Glomerular visceral epithelial cell (primary cell): ENCODE measurements around the gene NEGR1.
"Not testable (repeated sequence)": the region's sequence is repeated elsewhere in the genome, so short reads cannot be mapped to it uniquely, and the experiment has no call there.

ENCODE experiments used
- DNase-seq: peaks from one replicate; pipeline ENCODE4 v3.0.0-alpha.2; 2016; ENCODE audit errors: extremely low spot score

NEGR1 gene

GRCh38 chr1:71940261-71940660 is 342.1 kb downstream of the NEGR1 start:
- DNase-seq = no peak

DNA sequence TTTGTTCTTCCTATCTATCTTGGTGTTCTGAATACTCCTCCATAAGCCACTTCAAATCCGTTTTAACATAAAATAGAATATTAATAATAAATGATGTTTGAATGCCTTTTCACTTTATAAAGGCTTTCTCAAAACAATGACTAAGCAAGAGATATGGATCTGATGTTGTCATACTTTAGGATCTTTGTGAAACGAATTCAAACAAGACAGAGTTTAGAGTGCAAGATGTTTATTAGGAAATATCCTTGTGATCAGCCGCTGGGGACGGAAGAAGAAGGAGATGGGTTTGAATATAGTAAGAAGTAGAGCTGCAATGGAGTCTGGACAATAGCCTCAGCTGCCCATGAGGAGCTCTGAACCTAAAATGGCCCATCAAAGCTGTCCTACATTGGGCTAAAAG is 351.8 kb downstream of the NEGR1 start:
- no peak for DNase-seq

DNA sequence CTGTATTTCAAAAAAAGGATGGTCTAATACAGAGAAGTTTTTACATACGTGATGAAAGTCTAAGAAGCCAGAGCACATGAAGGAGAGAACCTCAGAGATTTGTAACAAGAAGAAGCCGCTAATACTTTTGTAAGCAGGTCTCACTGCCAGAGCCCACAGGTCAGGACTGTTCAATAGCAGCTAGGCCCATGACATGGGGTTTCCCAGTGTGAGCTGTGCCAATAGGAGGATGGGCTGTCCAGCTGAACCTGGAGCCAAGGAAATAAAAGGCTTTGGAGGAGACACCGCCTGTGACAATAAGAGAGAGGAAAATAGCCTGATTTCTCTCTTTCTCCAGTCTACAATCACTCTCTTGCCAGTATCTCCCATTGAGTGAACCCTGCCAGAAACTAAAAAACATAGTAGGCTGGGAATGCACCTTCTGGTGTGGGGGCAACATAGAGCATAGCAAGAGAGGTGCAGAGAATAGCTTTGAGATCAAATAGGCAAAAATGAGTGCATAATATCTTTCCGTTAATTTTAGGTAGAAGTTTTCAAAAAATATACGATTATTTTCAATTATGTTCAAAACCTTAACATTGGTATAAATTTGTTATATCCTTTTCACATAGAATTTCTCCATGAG is 360.3 kb downstream of the NEGR1 start:
- no peak for DNase-seq

GRCh38 chr1:71921204-71921603 is 361.1 kb downstream of the NEGR1 start:
- DNase-seq = no peak

GRCh38 chr1:71920556-71920955 is 361.8 kb downstream of the NEGR1 start:
- DNase-seq = no peak

DNA sequence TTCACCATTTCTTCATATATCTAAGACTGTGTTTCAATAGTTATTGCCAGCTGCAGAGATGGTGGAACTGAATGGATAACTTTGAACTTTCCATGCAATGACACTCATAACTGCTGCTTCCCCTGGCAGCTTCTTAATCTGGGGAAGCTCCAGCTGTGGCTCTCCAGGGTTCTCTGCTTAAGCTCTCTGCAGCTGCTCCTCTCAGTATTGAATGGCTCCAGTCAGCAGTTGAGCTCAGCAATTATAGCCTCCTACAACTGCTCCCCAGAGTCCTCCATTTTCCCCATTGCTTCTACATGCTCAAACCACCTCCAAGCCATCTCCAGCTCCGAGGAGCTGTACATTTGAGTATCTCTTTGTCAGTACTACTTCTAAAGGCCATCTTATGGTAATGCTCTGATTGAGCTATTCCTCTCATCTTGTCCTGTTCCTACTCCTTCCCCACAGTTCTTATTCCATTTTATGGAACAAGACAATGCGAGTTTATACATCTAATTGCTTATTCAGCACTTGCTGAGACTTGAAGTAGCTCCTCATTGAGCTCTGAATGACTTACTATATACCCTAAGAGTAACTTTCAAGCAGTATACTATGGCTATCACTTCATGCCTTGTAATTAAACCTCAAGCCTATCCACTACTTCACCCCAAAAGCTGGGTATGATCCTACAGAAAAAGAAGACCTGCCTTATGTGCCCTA is 362.4 kb downstream of the NEGR1 start:
- DNase-seq = no peak

GRCh38 chr1:71918630-71919029 is 363.7 kb downstream of the NEGR1 start:
- DNase-seq = no peak

- DNase-seq = peak; percentile 16
Observed at GRCh38 chr1:71916894-71917293, 365.4 kb downstream of the NEGR1 start.

DNA sequence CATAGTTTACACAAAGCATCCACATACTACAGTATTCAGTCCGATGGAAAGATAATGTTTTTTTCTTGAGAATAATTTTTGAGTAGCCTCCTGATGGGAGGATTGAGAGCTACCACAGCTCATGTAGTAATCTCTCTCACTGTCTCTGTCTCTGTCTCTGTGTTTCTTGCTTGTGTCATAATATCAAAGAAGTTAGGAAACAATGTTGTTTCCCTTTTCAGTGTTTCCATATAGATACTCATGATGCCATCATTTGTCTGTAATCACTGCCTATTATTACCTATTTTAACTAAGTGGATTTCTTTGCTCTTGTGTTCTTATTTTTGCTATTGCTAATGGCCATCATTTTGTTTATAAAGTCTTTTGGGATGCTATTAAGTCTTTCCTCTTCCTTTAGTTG is 367.7 kb downstream of the NEGR1 start:
- no peak for DNase-seq

GRCh38 chr1:71908871-71909390 is 373.4 kb downstream of the NEGR1 start:
- DNase-seq = no peak

DNA sequence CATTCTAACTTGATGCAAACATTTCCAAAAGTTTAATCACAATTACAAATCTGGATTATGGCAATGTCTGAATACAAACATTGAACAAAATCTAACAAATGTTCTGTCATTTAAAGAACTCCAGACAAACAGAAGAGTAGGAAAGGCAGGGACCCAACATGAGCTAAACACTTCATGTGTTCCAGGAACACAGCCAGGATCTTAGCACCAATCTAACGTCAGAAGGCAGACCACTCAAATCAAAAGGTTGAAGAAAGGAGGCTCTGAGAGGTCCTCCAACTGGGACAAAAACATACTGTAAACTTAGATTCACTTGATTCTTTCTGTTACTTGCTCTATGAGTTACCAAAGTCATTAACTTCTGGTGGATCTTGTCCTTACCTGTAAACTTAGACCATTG is 374.0 kb downstream of the NEGR1 start:
- DNase-seq = no peak

DNA sequence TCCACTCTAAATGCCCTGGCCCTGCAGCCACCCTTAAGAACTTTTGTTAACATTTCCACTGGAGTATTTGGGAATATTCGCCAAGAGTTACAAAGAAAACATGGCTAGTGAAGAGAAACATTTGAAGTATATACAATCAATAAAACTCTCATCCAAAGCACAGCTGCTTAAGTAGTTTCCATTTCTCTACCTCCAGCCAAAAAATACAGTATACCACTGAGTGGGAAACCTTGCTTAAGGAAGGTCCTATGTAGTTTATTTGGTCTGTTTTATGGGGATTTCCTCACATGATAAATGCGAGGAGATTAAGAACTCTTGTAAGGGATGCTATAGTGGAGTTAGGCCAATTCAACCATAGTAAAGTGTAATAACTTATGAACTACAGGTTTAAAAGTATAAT is 382.5 kb downstream of the NEGR1 start:
- DNase-seq = no peak

DNA sequence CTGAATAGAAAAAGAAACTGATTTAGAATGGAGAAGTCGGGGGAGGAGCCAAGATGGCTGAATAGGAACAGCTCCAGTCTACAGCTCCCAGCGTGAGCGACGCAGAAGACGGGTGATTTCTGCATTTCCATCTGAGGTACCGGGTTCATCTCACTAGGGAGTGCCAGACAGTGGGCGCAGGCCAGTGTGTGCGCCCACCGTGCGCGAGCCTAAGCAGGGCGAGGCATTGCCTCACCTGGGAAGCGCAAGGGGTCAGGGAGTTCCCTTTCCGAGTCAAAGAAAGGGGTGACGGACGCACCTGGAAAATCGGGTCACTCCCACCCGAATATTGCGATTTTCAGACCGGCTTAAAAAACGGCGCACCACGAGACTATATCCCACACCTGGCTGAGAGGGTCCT is 394.2 kb downstream of the NEGR1 start:
- DNase-seq = not testable (repeated sequence)

- DNase-seq = no peak
Observed at GRCh38 chr1:71885171-71885570, 397.2 kb downstream of the NEGR1 start.

GRCh38 chr1:71882637-71883036 is 399.7 kb downstream of the NEGR1 start:
- DNase-seq = no peak

DNA sequence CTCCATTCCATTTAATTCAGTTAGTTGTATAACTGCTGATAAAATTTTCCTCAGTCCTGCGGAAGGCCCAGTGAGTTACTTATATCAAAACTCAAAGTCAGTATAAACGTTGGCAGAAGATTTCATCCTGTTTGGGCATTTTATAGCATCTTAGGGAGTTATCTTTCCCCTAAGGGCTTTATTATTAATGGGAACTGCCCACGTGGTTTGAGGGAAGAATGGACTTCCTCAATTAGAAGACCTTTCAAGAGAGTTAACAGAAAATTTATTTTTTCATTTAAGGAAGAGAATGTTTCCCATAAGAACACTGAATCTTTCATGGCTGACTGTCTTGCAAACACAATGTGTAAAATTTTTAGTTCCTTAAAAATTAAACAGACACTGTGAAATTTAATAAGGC is 400.1 kb downstream of the NEGR1 start:
- no peak for DNase-seq

GRCh38 chr1:71881611-71882010 is 400.7 kb downstream of the NEGR1 start:
- DNase-seq = peak; percentile 5

- DNase-seq = no peak
Observed at GRCh38 chr1:71869326-71869725, 413.0 kb downstream of the NEGR1 start.

DNA sequence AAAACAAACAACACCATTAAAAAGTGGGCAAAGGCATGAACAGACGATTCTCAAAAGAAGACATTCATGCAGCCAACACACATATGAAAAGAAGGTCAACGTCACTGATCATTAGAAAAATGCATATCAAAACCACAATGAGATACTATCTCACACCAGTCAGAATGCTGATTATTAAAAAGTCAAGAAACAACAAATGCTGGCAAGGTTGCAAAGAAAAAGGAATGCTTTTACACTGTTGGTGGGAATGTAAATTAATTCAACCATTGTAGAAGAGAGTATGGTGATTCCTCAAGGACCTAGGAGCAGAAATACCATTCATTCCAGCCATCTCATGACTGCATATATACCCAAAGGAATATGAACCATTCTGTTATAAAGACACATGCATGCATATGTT is 419.6 kb downstream of the NEGR1 start:
- no peak for DNase-seq

- DNase-seq = peak; percentile 61
Observed at GRCh38 chr1:71861022-71861421, 421.3 kb downstream of the NEGR1 start.

GRCh38 chr1:71859806-71860205 is 422.5 kb downstream of the NEGR1 start:
- no peak for DNase-seq

GRCh38 chr1:71857862-71858261 is 424.5 kb downstream of the NEGR1 start:
- DNase-seq = no peak

DNA sequence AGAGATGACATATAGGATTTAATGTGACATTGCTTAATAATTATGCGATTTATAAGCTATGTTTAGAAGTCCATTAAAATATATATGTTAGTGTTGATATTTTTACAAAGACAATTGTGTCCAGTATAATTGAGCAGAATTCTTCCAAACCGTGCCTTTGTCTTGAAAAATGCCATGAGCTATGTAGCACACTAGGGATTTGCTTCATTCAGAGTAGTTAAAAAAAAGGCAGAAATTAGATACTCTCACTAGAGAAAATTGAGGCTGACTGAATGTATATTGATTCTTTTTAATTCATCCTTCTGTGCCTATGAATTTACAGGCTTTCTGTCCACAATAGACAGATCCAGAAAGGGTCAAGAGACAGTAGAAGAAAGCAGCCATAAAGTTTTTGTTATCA is 429.0 kb downstream of the NEGR1 start:
- DNase-seq = no peak

DNA sequence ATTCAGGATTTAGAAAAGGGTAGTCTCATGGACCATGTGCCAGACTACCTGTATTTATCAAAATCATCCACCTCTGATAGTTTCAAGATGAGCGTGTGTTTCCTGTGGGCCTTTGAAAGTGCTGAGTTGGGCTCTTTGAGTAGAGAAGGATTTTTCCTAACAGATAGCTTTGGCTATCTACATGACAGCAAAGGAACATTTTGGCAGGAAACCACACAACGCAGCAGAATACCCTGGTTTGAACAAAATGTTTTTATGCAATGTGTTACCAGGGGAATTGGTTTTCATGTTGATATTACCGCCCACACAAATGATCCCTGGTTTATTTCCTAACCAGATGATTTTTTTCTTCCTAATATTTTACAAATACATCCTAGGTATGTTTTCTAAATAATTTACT is 431.4 kb downstream of the NEGR1 start:
- no peak for DNase-seq
